ENCODE data around the gene PDXK.

PDXK gene

GRCh38 chr21:43802713-43803313, 83.9 kb downstream of the PDXK start:
- ATAC-seq (no peak), DNase-seq (ENCODE audit: low spot score in 2 of 2) (no peak)
- Mint-ChIP-seq H3K9me3 (no peaks in the 10 kb centered on the region), H3K4me3 (no peak overlapping the region), H3K36me3 (peaks cover 85% of the 10 kb centered on the region), H3K27ac (peak overlapping the region; percentile 63), H3K4me1 (peaks cover 5% of the 10 kb centered on the region)

- DNase-seq (ENCODE audit: low spot score in 2 of 2) (no peak), ATAC-seq (no peak)
- peak overlapping the region; percentile 63 for H3K27ac Mint-ChIP-seq
- H3K9me3 Mint-ChIP-seq, result no peaks in the 10 kb centered on the region
- no peak overlapping the region for H3K4me3 Mint-ChIP-seq
- H3K36me3 Mint-ChIP-seq, result peaks cover 76% of the 10 kb centered on the region
- H3K4me1 Mint-ChIP-seq, result no peaks in the 10 kb centered on the region
Observed at GRCh38 chr21:43803558-43804300, 84.8 kb downstream of the PDXK start.

DNA sequence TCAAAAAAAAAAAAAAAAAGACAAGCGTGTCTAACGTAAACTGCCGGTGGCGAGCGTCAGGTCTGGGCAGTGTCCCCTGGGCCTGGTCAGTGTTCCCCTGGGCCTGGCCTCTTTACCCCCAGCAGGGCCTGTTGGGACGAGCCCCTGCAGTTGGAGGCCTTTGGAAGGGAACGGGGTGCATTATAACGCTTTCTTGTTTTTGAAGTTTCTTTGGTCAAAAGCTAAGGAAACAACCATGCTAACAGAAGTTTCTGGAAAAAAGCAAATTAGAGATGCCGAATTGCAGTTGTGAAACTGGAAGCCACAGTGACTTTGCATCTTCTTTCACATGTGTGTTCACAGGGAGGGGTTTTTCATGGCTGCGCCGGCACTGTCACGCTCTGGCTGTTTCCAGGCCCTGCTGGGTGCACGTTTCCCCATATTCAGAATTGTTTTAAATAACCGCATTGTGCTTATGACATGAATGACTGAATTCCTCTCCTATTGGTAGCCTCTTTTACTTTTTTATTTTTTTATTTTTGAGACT, 86.4 kb downstream of the PDXK start:
- H3K36me3 Mint-ChIP-seq, result peaks cover 60% of the 10 kb centered on the region
- H3K9me3 Mint-ChIP-seq, result no peaks in the 10 kb centered on the region
- no peak overlapping the region for H3K27ac Mint-ChIP-seq
- DNase-seq (ENCODE audit: low spot score in 2 of 2), result no peak
- no peaks in the 10 kb centered on the region for H3K4me1 Mint-ChIP-seq
- ATAC-seq, result no peak
- no peak overlapping the region for H3K4me3 Mint-ChIP-seq

GRCh38 chr21:43806017-43806710, 87.2 kb downstream of the PDXK start:
- ATAC-seq (no peak), DNase-seq (ENCODE audit: low spot score in 2 of 2) (no peak)
- peaks cover 8% of the 10 kb centered on the region for H3K4me1 Mint-ChIP-seq
- peaks cover 52% of the 10 kb centered on the region for H3K36me3 Mint-ChIP-seq
- no peaks in the 10 kb centered on the region for H3K9me3 Mint-ChIP-seq
- no peak overlapping the region for H3K4me3 Mint-ChIP-seq
- no peak overlapping the region for H3K27ac Mint-ChIP-seq

DNA sequence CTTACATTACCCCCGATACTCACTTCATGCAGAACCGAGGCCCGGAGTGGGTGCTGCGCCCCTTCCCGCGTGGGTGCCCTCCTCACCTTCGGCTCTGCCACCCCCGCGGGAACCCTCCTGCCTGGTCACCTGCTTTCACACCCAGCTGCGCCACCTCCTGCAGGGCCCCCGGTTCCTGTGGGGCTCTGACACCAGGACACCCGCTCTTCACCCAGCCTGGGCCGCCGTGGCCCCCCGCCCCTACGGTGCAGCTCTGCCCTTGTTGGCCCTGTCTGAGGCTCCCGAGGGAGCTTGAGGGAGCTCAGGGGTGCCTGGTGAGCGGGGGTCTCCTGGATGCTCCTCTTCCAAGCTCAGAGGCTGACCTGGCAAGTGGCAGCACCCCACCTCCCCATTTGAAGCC, 89.4 kb downstream of the PDXK start:
- peak overlapping the region; percentile 20 for H3K27ac Mint-ChIP-seq
- no peak overlapping the region for H3K4me3 Mint-ChIP-seq
- DNase-seq (ENCODE audit: low spot score in 2 of 2) (no peak), ATAC-seq (no peak)
- peaks cover 14% of the 10 kb centered on the region for H3K4me1 Mint-ChIP-seq
- peaks cover 30% of the 10 kb centered on the region for H3K36me3 Mint-ChIP-seq
- H3K9me3 Mint-ChIP-seq, result no peaks in the 10 kb centered on the region

GRCh38 chr21:43808832-43809251, 89.9 kb downstream of the PDXK start:
- no peak for ATAC-seq
- Mint-ChIP-seq H3K4me3 (no peak overlapping the region), H3K36me3 (peaks cover 25% of the 10 kb centered on the region), H3K27ac (peak overlapping the region; percentile 20), H3K4me1 (peaks cover 14% of the 10 kb centered on the region), H3K9me3 (no peaks in the 10 kb centered on the region)
- no peak for DNase-seq (ENCODE audit: low spot score in 2 of 2)

DNA sequence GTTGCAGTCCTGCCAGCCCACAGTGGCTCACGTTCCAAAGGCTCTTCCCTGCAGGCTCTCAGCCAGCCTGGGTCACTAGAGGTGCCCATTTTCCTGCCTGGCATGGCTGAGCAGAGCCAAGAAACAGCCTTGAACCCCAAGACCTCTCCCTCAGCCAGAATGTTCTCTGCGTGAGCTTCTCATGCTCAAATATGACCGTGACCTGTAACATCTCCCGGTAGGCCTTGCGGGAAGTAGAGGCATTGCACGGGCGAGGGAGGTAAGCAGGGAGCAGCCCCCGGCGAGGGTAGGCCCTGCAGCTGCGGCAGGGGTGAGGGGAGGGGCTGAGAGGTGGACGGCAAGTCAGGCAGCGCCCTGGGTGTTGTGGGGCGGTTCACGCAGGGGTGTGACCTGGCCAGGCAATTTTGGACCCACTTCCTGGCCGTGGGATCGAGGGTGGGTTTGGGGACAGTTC, 90.4 kb downstream of the PDXK start:
- no peak for DNase-seq (ENCODE audit: low spot score in 2 of 2)
- H3K27ac Mint-ChIP-seq, result no peak overlapping the region
- no peak overlapping the region for H3K4me3 Mint-ChIP-seq
- peaks cover 21% of the 10 kb centered on the region for H3K36me3 Mint-ChIP-seq
- no peaks in the 10 kb centered on the region for H3K9me3 Mint-ChIP-seq
- ATAC-seq, result no peak
- peaks cover 14% of the 10 kb centered on the region for H3K4me1 Mint-ChIP-seq

- Mint-ChIP-seq H3K4me3 (no peak overlapping the region), H3K36me3 (peaks cover 20% of the 10 kb centered on the region), H3K27ac (no peak overlapping the region), H3K9me3 (no peaks in the 10 kb centered on the region), H3K4me1 (peaks cover 20% of the 10 kb centered on the region)
- DNase-seq (ENCODE audit: low spot score in 2 of 2), result no peak
- no peak for ATAC-seq
Observed at GRCh38 chr21:43809853-43810504, 91.0 kb downstream of the PDXK start.

- no peak overlapping the region for H3K4me3 Mint-ChIP-seq
- H3K27ac Mint-ChIP-seq, result peak overlapping the region; percentile 81
- ATAC-seq (peak; percentile 87), DNase-seq (ENCODE audit: low spot score in 2 of 2) (peak; percentile 96 to 99)
- no peaks in the 10 kb centered on the region for H3K9me3 Mint-ChIP-seq
- H3K36me3 Mint-ChIP-seq, result peaks cover 14% of the 10 kb centered on the region
- peaks cover 21% of the 10 kb centered on the region for H3K4me1 Mint-ChIP-seq
Observed at GRCh38 chr21:43810505-43811261, 91.8 kb downstream of the PDXK start.

- H3K4me1 Mint-ChIP-seq, result peaks cover 21% of the 10 kb centered on the region
- ATAC-seq (no peak), DNase-seq (ENCODE audit: low spot score in 2 of 2) (no peak)
- peaks cover 6% of the 10 kb centered on the region for H3K36me3 Mint-ChIP-seq
- no peaks in the 10 kb centered on the region for H3K9me3 Mint-ChIP-seq
- no peak overlapping the region for H3K4me3 Mint-ChIP-seq
- H3K27ac Mint-ChIP-seq, result peak overlapping the region; percentile 81
Observed at GRCh38 chr21:43811262-43812105, 92.6 kb downstream of the PDXK start.

Measured in stimulated activated effector memory CD8-positive, alpha-beta T cell treated with anti-CD3 and anti-CD28 coated beads, Interleukin-12 subunit alpha, Interleukin-12 subunit beta, amount 100 ng/mL, for 72 hours (primary cell).